GM23338 (cell line): ENCODE data around the gene PARD3. TPM values are rescaled to one million over a fixed set of nuclear protein-coding genes. Genes with fewer than 3 reads are reported as not detected.

Experiments used
- ATAC-seq: fragments of 200-7000 bp; cut with Tn5 transposase; 3 replicates; pipeline ENCODE4 v1.9.1; 2020
- DNase-seq: peaks from one replicate; pipeline ENCODE4 v3.0.0-alpha.2; 2015; ENCODE audit warnings: low spot score
- H2AFZ ChIP-seq: fragments of 200-600 bp; sonication (generic); 2 replicates; pipeline ENCODE4 v1.8.0; 2016; ENCODE audit warnings: antibody characterized with exemption, mild to moderate bottlenecking, moderate library complexity
- H3F3A ChIP-seq: fragments of 200-600 bp; sonication (generic); replicated peaks from 2 replicates; pipeline ENCODE4 v1.8.0; 2017; ENCODE audit warnings: antibody characterized with exemption, mixed run types, low read depth
- H3K27ac ChIP-seq: fragments of 200-600 bp; sonication (generic); 2 replicates; pipeline ENCODE4 v1.6.1; 2016; ENCODE audit warnings: low read depth
- H3K27me3 ChIP-seq: fragments of 200-600 bp; sonication (generic); 2 replicates; pipeline ENCODE4 v1.8.0; 2016; ENCODE audit warnings: mild to moderate bottlenecking, mixed run types, moderate library complexity; ENCODE audit not compliant: insufficient read depth
- H3K36me3 ChIP-seq: fragments of 200-600 bp; sonication (generic); 2 replicates; pipeline ENCODE4 v1.8.0; 2016; ENCODE audit warnings: mild to moderate bottlenecking; ENCODE audit not compliant: insufficient read depth
- H3K4me1 ChIP-seq: fragments of 200-600 bp; sonication (generic); 2 replicates; pipeline ENCODE4 v1.8.0; 2016; ENCODE audit warnings: mild to moderate bottlenecking, moderate library complexity; ENCODE audit not compliant: insufficient read depth
- H3K4me2 ChIP-seq: fragments of 200-600 bp; sonication (generic); 2 replicates; pipeline ENCODE4 v1.7.1; 2017; ENCODE audit warnings: mixed run types
- H3K4me3 ChIP-seq: fragments of 200-600 bp; sonication (generic); 2 replicates; pipeline ENCODE4 v1.6.1; 2016; ENCODE audit warnings: mixed run types
- H3K79me2 ChIP-seq: fragments of 200-600 bp; sonication (generic); replicated peaks from 2 replicates; pipeline ENCODE4 v1.8.0; 2017; ENCODE audit warnings: mild to moderate bottlenecking; ENCODE audit not compliant: insufficient read depth
- H3K9me2 ChIP-seq: fragments of 200-600 bp; sonication (generic); 2 replicates; pipeline ENCODE4 v1.8.0; 2017; ENCODE audit not compliant: insufficient read depth
- H4K20me1 ChIP-seq: fragments of 200-600 bp; sonication (generic); replicated peaks from 2 replicates; pipeline ENCODE4 v1.8.0; 2017; ENCODE audit warnings: mild to moderate bottlenecking; ENCODE audit not compliant: insufficient read depth
- H3K27ac Mint-ChIP-seq: 2 replicates; pipeline ENCODE4 v1.8.0; 2020; ENCODE audit warnings: inconsistent platforms, mild to moderate bottlenecking, moderate library complexity, mixed read lengths
- H3K27me3 Mint-ChIP-seq: 3 replicates; pipeline ENCODE4 v1.8.0; 2022; ENCODE audit warnings: low read depth, mild to moderate bottlenecking, moderate library complexity, mixed read lengths, inconsistent platforms; ENCODE audit not compliant: insufficient read depth, poor library complexity
- H3K36me3 Mint-ChIP-seq: 3 replicates; pipeline ENCODE4 v1.8.0; 2021; ENCODE audit warnings: low read depth, mild to moderate bottlenecking, inconsistent platforms, moderate library complexity, mixed read lengths
- H3K4me1 Mint-ChIP-seq: 3 replicates; pipeline ENCODE4 v1.8.0; 2020; ENCODE audit warnings: mild to moderate bottlenecking, inconsistent platforms, mixed read lengths
- H3K4me3 Mint-ChIP-seq: 3 replicates; pipeline ENCODE4 v1.8.0; 2021; ENCODE audit warnings: moderate library complexity, mild to moderate bottlenecking, inconsistent platforms, mixed read lengths
- H3K9me3 Mint-ChIP-seq: 3 replicates; pipeline ENCODE4 v1.8.0; 2020; ENCODE audit warnings: moderate library complexity, mild to moderate bottlenecking, inconsistent platforms, mixed read lengths
- CREB1 ChIP-seq: fragments of 250-450 bp; sonication (Bioruptor Pico); IDR thresholded peaks from 2 replicates; pipeline ENCODE4 v1.5.0; 2020; ENCODE audit warnings: low read depth, mild to moderate bottlenecking, moderate library complexity
- EZH2 ChIP-seq: fragments of 200-600 bp; sonication (generic); IDR thresholded peaks from one replicate; pipeline ENCODE4 v1.8.0; 2017; ENCODE audit warnings: antibody characterized with exemption, mild to moderate bottlenecking, low read depth; ENCODE audit not compliant: unreplicated experiment
- EZH2phosphoT487 ChIP-seq: fragments of 200-600 bp; sonication (generic); IDR thresholded peaks from one replicate; pipeline ENCODE4 v1.8.1; 2018; ENCODE audit warnings: antibody characterized with exemption; ENCODE audit not compliant: unreplicated experiment
- JUNB ChIP-seq: IDR thresholded peaks from one replicate; pipeline ENCODE4 v1.6.1; 2016; ENCODE audit warnings: antibody characterized with exemption; ENCODE audit not compliant: unreplicated experiment
- NANOG ChIP-seq: IDR thresholded peaks from 2 replicates; pipeline ENCODE4 v1.6.1; 2016; ENCODE audit warnings: antibody characterized with exemption, borderline replicate concordance
- POLR2AphosphoS5 ChIP-seq: IDR thresholded peaks from 2 replicates; pipeline ENCODE4 v1.6.1; 2016; ENCODE audit warnings: antibody characterized with exemption, low read depth
- STAT1 ChIP-seq: IDR thresholded peaks from one replicate; pipeline ENCODE4 v1.6.1; 2016; ENCODE audit warnings: antibody characterized with exemption; ENCODE audit not compliant: unreplicated experiment
- ZNF114 ChIP-seq: fragments of 250-450 bp; sonication (Bioruptor Pico); IDR thresholded peaks from 2 replicates; pipeline ENCODE4 v1.5.0; 2020; ENCODE audit warnings: mild to moderate bottlenecking, moderate library complexity
- ZNF331 ChIP-seq: fragments of 250-450 bp; sonication (Bioruptor Pico); IDR thresholded peaks from 2 replicates; pipeline ENCODE4 v1.5.0; 2020; ENCODE audit warnings: low read depth, mild to moderate bottlenecking, moderate library complexity
- polyA plus RNA-seq: library from polyadenylated mRNA; unstranded; fragments of >200 nt; fragmentation: Nextera tagmentation; extraction: Ambion mirVana; gene quantifications from 2 replicates; pipeline ENCODE4 v1.2.1, GENCODE V29; 2016
- total RNA-seq: library from RNA; depleted of rRNA; stranded (reverse); fragments of >200 nt; shearing (Covaris generic); gene quantifications from 2 replicates; pipeline ENCODE4 v1.2.3, GENCODE V29; 2014
- TF ChIP-seq, protein P1 (sequence below): IDR thresholded peaks from one replicate; pipeline ENCODE4 v1.6.1; 2018; ENCODE audit warnings: antibody characterized with exemption; ENCODE audit not compliant: unreplicated experiment
- TF ChIP-seq, protein P2 (sequence below), 2 experiments: fragments of 200-600 bp in 1 of 2; sonication (generic) in 1 of 2; conservative IDR thresholded peaks; 2 replicates each; pipeline versions ENCODE4 v1.5.1 to v1.6.1; 2016 to 2017; ENCODE audit warnings: antibody characterized with exemption in 2 of 2, low read depth in 2 of 2, mild to moderate bottlenecking in 2 of 2, moderate library complexity in 1 of 2
- TF ChIP-seq, protein P3 (sequence below): IDR thresholded peaks from 2 replicates; pipeline ENCODE4 v1.6.1; 2016; ENCODE audit warnings: antibody characterized with exemption
- TF ChIP-seq, protein P4 (sequence below): fragments of 250-450 bp; sonication (Bioruptor Pico); IDR thresholded peaks from 2 replicates; pipeline ENCODE4 v1.5.0; 2020; ENCODE audit warnings: mild to moderate bottlenecking, moderate library complexity

Gene PARD3
- total and polyA plus RNA-seq, 2 experiments from 2014 or later = 30.2 to 51.4 TPM

DNA sequence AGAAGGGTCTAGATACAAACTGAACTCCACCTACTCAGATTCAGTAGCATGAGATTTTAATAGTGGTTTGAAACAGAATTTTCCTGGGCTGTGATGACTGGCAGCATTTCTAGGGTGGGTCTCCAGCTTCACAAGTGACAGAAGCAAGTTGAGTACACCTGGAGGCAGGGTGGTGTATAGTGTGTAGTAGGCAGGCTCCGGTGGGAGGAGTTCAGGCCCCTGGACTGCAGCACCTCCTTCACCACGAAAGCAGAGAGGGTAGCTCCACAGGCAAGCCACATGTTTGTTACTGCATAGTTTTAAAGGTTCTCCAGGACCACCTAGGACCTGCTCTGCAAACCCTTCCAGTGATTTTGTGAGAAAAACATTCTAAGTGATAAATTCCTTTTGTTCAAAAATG lies 347.2 kb downstream of the PARD3 start:
- Histone ChIP-seq H3K4me1 (no peaks in the 10 kb centered on the region), H2AFZ (no peak overlapping the region), H3K9me2 (no peaks in the 10 kb centered on the region), H3K36me3 (no peaks in the 10 kb centered on the region), H3F3A (no peaks in the 10 kb centered on the region), H3K27me3 (no peaks in the 10 kb centered on the region), H3K27ac (no peak overlapping the region), H4K20me1 (no peaks in the 10 kb centered on the region), H3K4me2 (no peak overlapping the region), H3K4me3 (no peak overlapping the region), H3K79me2 (0 out of 2 replicates have a peak, but pooled peaks cover 4% of the 10 kb centered on the region)
- Mint-ChIP-seq H3K9me3 (no peaks in the 10 kb centered on the region), H3K4me3 (no peak overlapping the region), H3K4me1 (peaks cover 2% of the 10 kb centered on the region; the same call in 1 of the 3 replicates), H3K36me3 (no peaks in the 10 kb centered on the region), H3K27me3 (peaks cover 2% of the 10 kb centered on the region), H3K27ac (no peak overlapping the region)
- ATAC-seq (peak; percentile 59; the same call in 2 of the 3 replicates), DNase-seq (no peak)
- TF ChIP-seq EZH2 = no peak
- TF ChIP-seq, protein P1, sequence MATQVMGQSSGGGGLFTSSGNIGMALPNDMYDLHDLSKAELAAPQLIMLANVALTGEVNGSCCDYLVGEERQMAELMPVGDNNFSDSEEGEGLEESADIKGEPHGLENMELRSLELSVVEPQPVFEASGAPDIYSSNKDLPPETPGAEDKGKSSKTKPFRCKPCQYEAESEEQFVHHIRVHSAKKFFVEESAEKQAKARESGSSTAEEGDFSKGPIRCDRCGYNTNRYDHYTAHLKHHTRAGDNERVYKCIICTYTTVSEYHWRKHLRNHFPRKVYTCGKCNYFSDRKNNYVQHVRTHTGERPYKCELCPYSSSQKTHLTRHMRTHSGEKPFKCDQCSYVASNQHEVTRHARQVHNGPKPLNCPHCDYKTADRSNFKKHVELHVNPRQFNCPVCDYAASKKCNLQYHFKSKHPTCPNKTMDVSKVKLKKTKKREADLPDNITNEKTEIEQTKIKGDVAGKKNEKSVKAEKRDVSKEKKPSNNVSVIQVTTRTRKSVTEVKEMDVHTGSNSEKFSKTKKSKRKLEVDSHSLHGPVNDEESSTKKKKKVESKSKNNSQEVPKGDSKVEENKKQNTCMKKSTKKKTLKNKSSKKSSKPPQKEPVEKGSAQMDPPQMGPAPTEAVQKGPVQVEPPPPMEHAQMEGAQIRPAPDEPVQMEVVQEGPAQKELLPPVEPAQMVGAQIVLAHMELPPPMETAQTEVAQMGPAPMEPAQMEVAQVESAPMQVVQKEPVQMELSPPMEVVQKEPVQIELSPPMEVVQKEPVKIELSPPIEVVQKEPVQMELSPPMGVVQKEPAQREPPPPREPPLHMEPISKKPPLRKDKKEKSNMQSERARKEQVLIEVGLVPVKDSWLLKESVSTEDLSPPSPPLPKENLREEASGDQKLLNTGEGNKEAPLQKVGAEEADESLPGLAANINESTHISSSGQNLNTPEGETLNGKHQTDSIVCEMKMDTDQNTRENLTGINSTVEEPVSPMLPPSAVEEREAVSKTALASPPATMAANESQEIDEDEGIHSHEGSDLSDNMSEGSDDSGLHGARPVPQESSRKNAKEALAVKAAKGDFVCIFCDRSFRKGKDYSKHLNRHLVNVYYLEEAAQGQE = no peak
- no peak for TF ChIP-seq STAT1
- TF ChIP-seq, protein P2, sequence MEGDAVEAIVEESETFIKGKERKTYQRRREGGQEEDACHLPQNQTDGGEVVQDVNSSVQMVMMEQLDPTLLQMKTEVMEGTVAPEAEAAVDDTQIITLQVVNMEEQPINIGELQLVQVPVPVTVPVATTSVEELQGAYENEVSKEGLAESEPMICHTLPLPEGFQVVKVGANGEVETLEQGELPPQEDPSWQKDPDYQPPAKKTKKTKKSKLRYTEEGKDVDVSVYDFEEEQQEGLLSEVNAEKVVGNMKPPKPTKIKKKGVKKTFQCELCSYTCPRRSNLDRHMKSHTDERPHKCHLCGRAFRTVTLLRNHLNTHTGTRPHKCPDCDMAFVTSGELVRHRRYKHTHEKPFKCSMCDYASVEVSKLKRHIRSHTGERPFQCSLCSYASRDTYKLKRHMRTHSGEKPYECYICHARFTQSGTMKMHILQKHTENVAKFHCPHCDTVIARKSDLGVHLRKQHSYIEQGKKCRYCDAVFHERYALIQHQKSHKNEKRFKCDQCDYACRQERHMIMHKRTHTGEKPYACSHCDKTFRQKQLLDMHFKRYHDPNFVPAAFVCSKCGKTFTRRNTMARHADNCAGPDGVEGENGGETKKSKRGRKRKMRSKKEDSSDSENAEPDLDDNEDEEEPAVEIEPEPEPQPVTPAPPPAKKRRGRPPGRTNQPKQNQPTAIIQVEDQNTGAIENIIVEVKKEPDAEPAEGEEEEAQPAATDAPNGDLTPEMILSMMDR (conservative IDR thresholded peaks at IDR 0.05; ENCODE audit: low read depth in 2 of 2) = no peak
- TF ChIP-seq JUNB = no peak
- TF ChIP-seq EZH2phosphoT487 = no peak
- no peak for TF ChIP-seq POLR2AphosphoS5
- TF ChIP-seq, protein P3, sequence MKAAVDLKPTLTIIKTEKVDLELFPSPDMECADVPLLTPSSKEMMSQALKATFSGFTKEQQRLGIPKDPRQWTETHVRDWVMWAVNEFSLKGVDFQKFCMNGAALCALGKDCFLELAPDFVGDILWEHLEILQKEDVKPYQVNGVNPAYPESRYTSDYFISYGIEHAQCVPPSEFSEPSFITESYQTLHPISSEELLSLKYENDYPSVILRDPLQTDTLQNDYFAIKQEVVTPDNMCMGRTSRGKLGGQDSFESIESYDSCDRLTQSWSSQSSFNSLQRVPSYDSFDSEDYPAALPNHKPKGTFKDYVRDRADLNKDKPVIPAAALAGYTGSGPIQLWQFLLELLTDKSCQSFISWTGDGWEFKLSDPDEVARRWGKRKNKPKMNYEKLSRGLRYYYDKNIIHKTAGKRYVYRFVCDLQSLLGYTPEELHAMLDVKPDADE = no peak
- no peak for TF ChIP-seq ZNF331 (CRISPR knock-in tag)
- TF ChIP-seq NANOG = no peak
- no peak for TF ChIP-seq CREB1 (CRISPR knock-in tag)
- no peak for TF ChIP-seq ZNF114 (CRISPR knock-in tag)
- TF ChIP-seq, protein P4, sequence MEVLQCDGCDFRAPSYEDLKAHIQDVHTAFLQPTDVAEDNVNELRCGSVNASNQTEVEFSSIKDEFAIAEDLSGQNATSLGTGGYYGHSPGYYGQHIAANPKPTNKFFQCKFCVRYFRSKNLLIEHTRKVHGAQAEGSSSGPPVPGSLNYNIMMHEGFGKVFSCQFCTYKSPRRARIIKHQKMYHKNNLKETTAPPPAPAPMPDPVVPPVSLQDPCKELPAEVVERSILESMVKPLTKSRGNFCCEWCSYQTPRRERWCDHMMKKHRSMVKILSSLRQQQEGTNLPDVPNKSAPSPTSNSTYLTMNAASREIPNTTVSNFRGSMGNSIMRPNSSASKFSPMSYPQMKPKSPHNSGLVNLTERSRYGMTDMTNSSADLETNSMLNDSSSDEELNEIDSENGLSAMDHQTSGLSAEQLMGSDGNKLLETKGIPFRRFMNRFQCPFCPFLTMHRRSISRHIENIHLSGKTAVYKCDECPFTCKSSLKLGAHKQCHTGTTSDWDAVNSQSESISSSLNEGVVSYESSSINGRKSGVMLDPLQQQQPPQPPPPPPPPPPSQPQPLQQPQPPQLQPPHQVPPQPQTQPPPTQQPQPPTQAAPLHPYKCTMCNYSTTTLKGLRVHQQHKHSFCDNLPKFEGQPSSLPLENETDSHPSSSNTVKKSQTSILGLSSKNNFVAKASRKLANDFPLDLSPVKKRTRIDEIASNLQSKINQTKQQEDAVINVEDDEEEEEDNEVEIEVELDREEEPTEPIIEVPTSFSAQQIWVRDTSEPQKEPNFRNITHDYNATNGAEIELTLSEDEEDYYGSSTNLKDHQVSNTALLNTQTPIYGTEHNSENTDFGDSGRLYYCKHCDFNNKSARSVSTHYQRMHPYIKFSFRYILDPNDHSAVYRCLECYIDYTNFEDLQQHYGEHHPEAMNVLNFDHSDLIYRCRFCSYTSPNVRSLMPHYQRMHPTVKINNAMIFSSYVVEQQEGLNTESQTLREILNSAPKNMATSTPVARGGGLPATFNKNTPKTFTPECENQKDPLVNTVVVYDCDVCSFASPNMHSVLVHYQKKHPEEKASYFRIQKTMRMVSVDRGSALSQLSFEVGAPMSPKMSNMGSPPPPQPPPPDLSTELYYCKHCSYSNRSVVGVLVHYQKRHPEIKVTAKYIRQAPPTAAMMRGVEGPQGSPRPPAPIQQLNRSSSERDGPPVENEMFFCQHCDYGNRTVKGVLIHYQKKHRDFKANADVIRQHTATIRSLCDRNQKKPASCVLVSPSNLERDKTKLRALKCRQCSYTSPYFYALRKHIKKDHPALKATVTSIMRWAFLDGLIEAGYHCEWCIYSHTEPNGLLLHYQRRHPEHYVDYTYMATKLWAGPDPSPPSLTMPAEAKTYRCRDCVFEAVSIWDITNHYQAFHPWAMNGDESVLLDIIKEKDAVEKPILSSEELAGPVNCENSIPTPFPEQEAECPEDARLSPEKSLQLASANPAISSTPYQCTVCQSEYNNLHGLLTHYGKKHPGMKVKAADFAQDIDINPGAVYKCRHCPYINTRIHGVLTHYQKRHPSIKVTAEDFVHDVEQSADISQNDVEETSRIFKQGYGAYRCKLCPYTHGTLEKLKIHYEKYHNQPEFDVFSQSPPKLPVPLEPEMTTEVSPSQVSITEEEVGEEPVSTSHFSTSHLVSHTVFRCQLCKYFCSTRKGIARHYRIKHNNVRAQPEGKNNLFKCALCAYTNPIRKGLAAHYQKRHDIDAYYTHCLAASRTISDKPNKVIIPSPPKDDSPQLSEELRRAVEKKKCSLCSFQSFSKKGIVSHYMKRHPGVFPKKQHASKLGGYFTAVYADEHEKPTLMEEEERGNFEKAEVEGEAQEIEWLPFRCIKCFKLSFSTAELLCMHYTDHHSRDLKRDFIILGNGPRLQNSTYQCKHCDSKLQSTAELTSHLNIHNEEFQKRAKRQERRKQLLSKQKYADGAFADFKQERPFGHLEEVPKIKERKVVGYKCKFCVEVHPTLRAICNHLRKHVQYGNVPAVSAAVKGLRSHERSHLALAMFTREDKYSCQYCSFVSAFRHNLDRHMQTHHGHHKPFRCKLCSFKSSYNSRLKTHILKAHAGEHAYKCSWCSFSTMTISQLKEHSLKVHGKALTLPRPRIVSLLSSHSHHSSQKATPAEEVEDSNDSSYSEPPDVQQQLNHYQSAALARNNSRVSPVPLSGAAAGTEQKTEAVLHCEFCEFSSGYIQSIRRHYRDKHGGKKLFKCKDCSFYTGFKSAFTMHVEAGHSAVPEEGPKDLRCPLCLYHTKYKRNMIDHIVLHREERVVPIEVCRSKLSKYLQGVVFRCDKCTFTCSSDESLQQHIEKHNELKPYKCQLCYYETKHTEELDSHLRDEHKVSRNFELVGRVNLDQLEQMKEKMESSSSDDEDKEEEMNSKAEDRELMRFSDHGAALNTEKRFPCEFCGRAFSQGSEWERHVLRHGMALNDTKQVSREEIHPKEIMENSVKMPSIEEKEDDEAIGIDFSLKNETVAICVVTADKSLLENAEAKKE (CRISPR knock-in tag) = no peak
